HG02981 (cell line): ENCODE data around the gene DDTL.

ENCODE experiments used
- ATAC-seq: cut with Tn5 transposase; IDR thresholded peaks from one replicate; pipeline ENCODE4 v1.9.1; 2021; ENCODE audit warnings: mild to moderate bottlenecking, moderate library complexity; ENCODE audit not compliant: unreplicated experiment

Gene DDTL

GRCh38 chr22:24005201-24005600, 38.5 kb downstream of the DDTL start, which contains the start of gene GSTT4:
GSTT4 (minus strand) TSS chr22:24005453; CDS start chr22:24005356, 97 bp downstream.
- ATAC-seq, result no peak

- no peak for ATAC-seq
Measured at GRCh38 chr22:24006207-24006913, 39.7 kb downstream of the DDTL start.

DNA sequence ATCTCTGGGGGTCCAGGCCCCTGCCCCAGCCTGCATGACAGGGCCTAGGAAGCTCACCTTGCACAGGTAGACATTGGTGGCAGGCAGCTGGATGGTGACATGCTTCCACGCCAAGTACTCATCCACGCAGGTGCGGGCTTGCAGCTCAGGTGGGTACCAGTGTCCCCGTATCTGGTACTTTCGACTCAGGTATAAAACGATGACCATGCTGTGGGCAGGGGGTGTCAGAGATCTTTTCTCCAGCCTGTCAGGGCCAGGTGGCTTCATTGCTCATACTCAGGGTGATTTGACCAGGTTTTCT, 40.2 kb downstream of the DDTL start:
- no peak for ATAC-seq

DNA sequence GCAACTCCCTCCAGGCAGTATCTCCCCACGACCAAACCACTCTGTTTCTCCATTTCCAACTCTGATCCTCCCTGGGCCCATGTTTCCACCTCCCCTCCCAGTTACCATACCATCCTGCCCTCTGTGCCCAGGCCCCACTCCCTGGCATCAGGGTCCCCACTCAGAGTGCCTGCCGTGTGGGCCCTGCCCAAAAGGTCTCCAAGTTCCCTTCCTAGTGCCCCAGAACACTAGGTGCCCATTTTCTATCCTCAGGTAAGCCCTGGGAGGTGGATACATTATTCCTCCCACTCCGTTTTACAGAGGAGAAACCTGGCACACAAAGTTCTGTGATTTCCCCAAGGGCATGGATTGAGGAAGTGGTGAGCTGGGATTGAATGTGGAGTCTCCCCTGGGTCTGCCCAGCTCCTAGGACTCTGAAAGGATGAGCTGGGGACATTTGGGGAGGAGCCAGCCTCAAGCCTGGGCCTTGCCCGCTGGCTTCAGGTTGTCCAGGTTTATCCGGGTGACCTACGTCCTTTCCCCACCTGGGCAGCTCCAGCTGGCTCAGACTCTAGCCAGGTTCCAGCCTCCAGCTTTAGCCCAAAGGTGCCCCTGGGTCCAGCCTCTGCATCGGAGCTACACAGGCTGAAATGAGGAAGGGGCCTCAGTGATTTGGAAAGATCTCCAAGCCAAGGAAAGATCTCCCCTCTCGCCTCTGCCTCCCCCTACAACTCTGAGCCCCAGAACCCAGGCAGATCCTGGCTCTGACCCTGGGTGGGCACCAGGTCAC, 40.7 kb downstream of the DDTL start:
- no peak for ATAC-seq

DNA sequence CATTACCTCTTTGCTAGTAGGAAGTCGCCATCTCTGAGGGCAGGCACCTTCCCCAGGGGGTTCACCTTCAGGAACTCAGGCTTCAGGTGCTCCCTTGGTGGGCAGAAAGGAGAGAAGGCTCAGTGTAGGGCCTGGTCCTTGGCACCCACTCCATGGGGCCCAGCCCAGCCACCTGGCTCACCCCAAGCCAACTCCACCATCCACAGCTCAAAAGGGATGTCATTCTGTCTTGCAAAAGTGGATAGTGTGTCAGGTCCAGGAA, 41.3 kb downstream of the DDTL start:
- no peak for ATAC-seq

DNA sequence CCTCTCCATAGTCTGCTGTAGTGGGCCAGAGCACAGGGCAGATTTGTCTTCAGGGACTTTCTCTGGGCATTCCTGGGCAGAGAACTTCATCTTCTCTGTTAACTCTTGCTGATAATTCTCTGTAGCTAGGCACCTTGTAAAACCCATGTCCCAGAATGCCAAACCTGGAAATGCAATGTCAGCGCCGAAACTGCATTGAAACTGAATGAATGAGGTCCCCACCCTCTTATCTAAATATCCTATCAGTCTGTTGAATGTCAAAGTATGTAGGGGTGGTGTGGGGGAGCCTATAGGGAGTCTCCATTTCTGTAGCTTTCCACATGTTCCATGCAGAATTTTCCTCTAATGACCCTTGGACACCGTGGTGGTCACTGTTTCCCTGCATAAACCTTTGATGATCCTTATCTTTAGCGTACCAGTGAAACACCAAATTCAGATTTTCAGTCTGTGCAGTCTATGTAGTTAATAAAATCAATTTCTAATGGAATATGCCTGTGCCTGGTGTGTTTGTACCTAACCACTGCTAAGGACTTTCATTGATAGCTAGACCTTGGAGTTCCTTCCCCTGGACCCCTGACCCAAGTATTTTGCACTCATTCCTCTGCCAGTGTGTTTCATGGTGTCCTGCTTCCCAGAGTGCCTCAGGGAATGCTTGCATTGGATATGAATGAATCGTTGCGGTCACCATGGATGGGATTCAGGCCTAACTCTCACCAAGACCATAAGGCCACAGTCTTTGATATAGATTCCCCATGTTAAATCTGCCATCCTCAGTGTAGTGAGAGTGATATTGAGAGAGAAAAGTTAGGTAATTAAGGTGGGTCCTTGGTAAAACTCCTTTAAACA, 41.9 kb downstream of the DDTL start:
- no peak for ATAC-seq

DNA sequence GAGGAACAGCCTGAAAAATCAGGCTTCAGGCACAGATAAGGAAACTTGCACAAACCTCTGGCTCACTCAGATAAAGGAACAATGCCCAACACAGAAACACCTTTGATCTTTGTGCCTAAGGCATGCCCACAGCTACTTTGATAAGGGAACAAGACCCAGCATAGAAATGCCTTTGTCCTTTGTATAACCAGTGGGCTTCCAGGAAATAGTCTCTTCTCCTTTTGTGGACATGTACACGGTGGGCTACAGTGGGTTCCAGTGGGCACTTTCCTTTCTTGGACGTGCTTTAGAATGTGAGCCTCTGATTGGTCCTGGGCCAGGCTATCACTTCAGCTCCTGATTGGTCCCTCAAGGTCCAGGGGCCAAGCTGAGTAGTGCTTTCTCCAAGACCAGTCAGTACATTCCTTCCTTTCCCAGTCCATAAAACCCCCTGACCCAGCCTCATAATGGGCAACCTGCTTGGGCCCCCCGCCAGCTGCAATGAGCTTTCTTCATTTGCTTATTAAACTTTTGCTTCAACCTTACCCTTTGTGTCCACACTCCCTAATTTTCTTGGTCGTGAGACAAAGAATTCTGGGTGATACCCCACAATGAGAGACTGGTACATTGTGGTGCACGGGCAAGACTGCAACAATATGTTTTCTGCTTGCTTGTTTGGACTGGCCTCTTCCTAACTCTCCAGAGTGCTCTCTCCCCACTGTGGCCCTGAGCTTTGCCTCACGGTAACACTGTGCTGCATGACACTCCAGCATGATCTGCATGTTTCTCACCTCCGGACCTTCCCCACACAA, 42.7 kb downstream of the DDTL start:
- ATAC-seq, result no peak

DNA sequence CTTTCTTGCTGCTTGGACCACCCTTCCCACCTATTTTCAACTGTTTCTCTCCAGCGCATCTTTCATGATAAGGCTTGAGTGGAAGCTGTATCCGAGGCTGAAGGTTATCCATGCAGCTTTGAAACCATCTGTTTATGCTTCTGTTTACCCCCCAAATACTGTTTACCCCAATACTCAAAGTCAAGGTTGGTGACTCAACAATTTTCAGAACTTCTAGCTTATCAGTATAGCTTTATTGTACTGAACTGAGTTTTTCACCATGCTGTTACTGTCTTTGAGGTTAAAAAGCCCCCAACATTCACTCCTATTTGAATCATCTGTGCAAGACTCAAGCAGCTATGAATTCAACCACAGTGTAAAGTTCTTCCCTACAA, 43.3 kb downstream of the DDTL start:
- ATAC-seq, result no peak

- ATAC-seq, result no peak
Measured at GRCh38 chr22:24011735-24012068, 45.0 kb downstream of the DDTL start.

DNA sequence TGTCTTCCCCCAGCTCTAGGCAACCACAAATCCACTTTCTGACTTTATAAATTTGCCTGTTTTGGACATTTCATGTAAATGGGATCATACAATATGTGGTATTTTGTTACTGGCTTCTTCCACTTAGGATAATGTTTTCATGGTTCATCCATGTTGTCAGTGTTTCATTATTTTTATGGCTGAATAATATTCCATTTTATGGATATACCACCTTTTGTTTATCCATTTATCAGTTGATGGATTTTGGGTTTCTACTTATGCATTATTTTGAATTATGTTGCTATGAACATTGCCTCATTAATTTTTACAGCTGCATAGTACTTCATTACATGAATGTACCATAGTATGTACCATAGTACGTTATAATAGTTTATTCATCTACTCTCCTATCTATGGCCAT, 49.5 kb downstream of the DDTL start:
- no peak for ATAC-seq

- ATAC-seq, result no peak
Measured at GRCh38 chr22:24021304-24021703, 54.6 kb downstream of the DDTL start.
